ENCODE results near the gene ZBTB16.
A peak's percentile ranks its signal among the peaks of the same experiment; 100 is the strongest.

Gene ZBTB16

DNA sequence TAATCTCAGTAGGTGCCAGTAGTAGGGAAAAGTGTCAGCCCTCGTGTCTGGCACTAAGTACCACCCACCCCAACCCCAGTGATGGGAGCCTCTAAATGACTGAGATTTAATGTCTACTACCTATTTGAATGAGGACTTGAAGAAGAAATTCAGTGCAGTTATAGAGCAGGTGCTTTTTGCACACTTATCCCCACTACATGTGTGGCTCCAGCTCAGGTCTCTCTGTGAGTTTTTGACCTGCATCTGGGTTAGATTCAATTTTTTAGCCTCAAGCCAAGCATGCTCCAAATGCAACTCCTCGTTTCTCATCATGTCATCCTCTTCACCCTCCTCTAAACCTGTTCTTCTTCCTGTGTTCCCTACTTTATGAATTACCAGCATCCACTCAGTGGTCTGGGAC, 211.8 kb downstream of the ZBTB16 start:
- DNase-seq, result no peak

DNA sequence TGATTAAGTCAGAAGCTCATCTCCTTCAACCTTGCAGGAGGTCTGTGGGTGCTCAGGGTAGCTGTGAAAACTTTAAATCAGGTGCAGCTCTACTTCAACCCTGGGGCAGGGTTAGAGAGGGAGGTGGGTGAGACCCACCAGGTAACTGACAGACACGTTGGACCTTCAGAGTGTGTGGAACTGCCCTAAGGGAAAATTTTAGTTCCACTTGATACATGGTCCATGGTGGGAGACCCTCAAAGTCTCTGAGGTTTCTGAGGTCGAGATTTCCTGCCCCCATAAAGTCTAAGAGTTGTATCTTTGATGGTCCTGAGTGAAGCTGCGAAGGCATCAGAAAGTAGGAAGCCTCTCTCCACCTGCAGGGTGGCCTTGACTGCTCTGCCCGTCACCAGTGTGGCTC, 212.8 kb downstream of the ZBTB16 start:
- no peak for DNase-seq

DNA sequence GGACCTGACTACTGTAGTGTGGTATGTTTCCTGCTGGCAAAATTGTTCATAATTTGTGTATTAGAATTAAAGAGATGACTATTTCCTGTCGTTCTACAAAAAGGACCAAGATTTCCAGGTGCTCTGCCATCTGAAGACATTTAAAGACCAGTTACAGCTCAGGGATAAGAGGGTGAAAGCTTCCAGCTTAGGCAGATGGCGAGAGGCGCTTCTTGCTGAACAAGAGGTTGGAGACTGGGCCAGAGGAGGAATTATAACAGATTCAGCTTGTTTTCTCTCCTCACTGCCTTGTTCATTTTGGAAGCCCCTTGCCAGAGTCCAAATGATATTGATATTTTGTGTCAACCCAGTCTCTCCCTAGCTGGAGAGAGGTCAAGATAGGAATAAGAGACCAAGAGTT, 213.6 kb downstream of the ZBTB16 start:
- DNase-seq, result no peak

DNA sequence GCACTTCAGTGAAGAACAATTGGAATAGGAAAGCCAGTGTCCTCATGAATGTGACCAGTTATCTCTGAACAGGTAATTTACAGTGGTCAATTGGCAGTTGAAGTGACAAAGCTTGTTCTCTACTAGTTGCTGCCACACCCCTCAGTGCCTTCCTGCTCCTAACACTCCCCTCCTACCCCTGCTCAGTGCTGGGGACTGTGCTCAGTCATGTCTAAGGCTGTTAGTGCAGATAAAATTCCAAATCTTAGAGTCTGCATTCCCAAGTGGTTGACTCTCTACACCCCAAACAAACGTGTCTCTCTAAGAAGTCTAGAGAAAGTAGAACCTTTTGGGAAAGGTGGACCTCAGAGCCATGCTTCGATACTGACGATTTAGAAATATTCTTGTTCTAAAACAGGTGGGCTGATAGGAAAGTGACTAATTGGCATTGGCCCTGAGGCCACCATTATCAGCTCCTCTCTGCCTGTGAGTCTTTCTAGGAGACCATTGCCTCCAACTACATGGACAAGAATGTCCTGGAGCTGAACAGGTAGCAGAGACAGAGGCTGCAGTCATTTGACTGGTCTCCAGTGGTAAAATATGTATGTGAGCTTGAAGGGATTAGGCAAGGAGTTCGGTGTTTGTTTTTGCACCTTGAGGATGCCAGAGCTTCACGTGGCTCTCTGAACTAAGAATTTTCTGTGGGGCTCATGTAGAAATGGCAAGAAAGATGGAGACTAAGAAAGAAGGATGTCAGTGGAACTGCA, 214.6 kb downstream of the ZBTB16 start:
- DNase-seq, result no peak

DNA sequence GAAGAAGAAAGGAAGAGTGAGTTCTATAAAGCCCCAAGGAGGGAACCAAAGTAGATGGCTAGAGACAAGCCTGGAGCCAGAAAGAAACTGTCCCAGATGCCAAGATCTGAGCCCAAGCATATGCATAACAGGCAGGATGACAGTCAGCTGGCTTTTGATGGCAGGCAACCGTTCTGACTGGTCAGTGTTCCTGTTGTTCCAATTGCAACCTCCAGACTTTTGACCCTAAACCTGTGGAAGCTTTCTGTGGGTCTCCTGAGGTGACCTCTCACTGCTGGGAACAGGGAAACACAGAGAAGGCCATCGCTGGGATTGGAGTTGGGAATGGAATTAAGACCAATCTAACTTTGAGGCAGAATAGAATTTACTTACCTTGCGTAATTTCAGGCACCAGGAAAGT, 215.1 kb downstream of the ZBTB16 start:
- no peak for DNase-seq

DNA sequence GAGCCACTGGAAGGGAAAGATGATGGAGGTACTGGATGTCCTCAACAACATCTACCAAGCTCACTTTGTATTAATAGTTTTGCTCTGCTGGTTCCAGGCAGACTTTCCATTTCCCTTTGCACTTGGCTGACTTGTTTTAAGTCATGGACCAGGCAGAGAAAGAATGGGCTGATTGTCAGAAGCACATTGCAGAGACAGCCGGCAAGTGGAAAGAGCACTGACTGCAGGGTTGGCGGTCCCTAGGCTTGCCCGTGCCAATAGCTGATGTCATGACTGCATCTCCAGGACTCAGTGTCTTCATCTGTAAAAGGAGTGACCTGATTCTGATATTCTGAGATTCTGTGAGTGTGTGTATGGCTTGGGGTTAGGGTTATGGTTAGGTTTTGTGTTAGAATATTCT, 215.8 kb downstream of the ZBTB16 start:
- no peak for DNase-seq

DNA sequence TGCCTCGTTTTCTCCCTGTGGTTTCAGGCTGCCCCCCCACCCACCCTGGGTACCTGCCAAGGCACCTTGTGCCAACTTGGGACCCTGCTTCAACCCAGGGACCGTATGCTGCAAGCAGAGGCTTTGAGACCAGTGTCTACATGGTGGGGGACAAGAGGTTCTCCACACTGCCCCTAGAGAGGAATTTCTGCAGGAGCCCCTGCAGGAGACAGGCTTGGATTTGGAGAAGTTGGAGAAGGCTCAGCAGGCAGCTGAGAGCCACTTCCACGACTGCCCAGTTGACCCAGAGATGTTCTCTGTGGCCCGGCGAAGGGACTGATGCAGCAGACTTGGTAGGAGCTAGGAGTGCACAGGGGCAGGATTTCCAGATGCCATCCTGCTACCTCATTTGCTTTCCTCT, 216.6 kb downstream of the ZBTB16 start:
- no peak for DNase-seq

DNA sequence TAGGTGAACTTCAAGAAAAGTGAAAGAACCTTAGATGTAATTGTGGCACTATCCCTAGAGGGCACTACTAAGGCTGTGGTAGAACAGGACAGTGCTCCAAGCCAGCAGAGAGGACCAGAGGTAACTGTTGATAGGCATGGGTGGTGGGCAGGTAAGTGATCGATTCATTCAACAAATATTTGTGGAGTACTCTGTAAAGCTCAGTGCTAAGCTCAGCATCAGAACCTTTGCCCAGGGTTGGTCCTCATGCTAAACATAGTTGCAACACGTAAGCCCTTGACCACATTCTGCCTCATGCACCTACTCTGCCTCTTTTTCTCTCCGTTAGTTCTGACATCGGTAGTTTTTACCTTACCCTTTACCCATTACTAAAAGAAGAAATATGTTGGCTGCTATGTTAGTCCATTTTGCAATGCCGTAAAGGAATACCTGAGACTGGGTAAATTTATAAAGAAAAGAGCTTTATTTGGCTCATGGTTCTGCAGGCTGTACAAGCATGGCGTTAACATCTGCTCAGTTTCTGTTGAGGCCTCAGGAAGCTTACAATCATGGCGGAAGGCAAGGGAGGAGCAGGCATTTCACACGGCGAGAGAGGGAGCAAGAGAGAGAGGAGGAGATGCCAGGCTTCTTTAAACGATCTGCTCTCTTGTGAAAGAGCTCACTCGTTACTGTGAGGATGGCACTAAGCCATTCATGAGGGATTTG, 218.3 kb downstream of the ZBTB16 start:
- no peak for DNase-seq

DNA sequence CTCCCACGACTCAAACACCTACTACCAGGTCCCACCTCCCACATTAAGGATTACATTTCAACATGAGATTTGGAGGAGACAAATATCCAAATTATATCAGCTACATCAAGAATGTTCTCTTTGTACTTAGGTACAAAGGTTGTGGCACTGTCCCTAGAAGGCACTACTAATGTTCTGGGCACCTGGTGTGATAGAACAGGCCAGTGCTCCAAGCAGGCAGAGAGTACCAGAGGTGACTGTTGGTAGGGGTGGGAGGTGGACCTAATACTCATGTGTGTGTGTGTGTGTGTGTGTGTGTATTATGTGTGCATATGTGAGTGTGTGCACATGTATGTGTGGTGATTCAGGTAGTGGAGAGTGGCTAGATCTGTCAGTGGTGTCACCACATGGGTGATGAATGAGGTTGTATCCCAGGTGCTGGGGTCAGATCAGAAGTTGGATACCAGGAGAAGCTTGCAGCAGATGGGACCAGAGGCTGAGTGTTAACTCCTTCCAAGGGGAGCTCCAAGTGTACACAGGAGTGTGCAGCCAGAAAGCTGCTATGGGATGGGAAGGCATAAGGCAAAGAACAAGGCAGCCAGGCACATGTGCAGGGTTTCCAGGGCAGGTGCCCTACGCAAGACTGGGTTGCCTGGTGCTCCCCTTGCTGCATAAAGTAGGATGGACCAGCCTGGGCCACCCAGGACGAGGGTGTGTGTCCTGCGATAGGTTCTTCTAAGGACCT, 219.0 kb downstream of the ZBTB16 start:
- no peak for DNase-seq

DNA sequence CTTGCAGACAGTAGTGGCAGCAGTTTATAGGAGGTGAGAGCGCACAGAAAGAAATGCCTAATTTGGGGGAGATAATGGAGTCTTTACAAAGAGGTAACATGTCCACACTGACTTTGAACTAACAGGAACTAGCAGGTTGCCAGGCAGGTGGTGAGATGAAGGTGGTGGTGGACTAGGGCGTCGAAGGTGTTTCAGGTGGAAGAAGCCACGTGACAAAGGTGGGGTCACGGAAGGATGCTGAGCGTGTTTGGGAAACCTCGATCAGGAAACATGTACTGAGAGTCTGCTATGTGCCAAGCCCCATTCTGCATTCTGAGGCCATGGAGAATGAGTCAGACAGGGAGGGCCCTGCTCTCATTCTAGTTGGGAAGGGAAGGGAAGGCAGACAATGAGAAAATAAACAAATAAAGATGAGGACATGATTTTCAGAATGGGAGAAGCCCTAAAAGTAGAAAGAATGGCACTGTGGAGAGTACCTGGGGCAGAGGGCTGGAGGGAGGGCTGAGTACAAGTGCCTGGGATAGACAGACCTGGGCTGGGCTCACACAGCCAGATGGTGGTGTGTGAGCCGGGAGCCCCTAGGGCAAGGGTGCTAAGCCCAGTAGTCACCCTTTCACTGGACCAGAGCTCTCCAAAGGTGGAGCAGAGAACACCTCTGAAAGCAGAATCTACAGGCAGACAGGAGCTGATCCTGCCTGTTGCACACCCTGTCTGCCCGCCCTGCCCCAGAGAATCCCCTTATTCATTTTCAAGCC, 220.5 kb downstream of the ZBTB16 start:
- no peak for DNase-seq

DNA sequence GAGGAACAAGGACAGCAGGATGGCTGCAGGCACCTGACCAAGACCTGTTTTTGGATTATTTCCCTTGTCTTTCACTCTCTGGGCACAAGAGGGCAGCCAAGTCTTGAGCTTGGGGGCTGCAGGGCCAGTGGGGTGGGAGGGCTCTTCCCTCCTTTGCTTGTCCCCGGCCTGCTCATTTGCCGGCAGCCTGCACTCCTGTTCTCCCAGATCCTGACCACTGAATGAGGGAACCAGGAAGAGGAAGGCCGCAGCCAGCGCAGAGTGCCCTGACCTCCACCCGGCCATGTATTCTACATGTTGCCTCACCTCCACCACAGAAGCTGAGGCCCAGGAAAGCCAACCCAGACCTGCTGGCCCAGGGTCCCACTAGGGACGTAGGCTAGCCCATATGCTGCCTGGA, 221.2 kb downstream of the ZBTB16 start:
- DNase-seq, result peak; percentile 62

DNA sequence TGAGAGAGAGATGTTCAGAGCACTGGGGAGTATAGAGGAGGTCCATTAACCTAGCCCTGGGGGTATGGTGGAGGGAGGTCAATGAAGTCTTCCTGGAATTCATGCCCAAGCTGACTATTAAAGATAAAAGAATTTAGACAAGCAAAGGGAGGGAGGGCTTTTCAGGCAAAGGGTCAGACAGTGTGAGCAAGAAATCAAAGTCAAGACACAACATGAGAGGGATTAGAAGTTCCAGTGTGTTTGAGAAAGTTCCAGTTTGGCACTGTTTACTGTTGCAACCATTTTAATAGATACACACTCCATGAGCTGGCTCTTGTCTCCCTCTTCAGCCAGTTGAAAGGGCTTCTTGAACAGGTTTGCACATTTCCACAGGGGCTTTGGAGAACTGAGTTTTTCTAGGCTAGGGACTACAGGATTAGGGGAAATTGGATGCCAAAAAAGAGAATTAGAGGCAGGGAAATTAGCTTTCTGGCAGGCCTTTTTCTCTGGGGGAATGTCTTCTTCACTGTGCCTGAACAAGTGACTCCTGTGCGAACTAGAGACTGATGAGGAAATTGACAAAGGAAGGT, 222.0 kb downstream of the ZBTB16 start:
- no peak for DNase-seq

DNA sequence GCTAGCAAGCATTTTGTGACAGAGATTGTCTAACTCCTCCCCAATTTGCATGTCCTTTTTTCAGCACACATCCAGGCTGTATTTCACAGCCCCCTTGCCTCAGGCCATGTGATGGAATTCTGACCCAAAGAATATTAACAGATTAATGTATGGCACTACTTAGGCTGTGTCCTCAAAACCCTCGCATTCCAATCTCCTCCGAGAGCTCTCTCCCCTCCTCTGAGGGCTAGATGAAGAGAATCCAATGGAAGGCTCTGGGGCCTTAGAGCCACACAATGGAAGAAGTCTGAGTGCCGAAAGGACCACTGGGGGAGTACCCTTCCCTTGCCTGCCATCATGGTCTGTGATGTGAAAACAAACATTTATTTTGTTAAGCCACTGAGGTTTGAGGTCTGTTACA, 223.0 kb downstream of the ZBTB16 start:
- no peak for DNase-seq

DNA sequence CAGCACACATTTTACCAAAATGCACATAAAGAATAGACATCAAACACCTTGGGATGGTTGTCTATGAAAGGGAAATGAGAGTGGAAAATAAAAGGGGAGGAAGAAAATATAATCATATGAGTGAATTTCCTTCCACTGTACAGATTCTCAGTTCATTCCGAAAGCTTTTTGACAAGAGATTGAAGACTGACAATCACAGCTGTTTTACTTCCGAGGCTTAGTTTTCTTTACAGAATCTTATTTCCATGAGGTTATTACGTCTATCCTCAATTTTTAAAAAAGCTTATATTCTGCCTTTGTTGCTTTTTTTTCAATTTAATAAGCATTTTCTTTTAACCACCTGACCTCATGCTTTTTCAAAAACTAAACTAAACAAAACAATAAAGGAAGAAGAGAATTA, 223.9 kb downstream of the ZBTB16 start:
- DNase-seq, result no peak

DNA sequence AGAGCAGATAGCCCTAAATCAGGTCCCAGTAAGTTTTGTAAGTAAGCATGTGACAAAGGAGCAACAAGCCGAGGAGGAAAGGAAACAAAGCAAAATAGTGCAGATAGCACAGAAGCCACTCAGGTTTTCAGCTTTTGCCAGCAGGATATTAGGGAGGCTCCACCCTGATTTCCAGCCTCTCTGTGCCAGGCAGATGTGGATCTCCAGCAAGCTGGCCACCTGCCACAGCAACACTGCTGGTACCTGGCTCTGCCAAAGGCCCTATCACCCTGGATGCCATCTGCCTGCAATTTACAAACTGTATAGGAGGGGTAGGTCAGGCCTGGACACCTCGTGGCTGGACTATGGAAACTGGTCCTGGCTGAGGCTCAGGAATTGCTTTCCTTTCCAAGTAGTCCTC, 224.5 kb downstream of the ZBTB16 start:
- no peak for DNase-seq

DNA sequence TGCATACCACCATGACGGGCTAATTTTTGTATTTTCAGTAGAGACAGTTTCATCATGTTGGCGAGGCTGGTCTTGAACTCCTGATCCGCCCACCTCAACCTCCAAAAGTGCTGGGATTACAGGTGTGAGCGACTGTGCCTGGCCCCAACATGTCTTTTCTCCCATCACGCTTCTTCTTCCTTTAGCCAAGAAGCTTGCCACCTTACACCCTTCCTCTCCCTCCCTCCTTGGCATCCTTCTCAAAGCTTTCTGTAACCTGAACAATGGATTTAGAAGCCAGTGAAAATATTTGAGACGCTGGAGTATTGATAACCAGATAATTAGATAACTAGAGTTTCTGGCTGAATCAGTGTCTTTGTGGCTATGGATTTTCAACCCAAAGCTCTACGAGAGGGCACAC, 225.4 kb downstream of the ZBTB16 start:
- no peak for DNase-seq

DNA sequence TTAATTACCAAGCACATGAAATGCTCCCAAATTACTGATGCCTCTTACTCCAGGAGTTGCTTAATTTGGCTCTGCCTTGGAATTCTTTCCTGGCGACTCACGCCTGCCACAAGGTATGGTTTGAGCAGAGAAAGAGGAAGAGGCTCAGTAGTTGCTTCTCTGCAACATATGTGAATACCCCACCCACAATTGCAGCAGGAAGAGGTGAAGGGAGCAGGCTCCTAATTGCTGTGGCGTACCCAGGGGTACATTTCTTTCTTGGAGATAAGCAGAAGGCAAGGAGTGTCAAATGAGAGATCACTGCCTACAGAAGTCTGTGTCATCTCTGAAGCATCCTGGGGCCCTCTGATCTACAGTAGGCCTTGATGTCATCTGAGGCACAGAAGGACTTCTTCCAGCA, 226.1 kb downstream of the ZBTB16 start:
- no peak for DNase-seq

DNA sequence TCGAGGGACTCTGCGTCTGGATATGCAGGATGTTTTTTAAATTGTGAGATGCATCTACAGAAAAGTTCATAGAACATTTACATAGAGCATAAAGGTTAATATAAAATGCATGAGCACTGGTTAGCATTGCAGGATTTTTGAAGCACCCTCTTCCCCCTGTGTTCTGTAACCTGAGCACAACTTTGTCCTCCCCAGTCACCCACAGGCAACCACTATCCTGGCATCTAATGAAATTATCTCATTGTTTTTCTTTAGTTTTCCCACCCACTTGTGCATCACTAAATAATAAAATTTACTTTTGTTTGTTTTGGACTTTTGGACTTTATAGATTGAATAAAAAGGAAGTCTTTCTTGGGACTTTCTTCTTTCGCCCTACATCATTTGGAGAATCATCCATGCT, 226.7 kb downstream of the ZBTB16 start:
- no peak for DNase-seq

DNA sequence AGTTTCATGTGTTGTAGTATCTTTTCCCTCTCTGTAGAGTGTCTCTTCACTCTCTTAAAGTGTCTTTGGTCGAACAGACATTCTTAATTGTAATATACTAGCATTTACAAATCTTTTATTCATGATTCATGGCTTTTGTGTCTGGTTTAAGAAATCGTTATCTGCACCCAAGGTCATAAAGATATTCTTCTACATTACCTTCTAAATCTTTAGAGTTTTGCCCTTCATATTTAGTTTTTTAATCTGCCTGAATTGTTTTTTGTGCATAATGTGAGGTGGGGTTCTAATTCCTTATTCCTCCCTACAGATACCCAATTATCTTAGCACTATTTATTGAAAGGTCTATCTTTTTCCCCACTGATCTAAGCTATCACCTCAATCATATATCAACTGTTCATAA, 227.6 kb downstream of the ZBTB16 start:
- DNase-seq, result no peak

DNA sequence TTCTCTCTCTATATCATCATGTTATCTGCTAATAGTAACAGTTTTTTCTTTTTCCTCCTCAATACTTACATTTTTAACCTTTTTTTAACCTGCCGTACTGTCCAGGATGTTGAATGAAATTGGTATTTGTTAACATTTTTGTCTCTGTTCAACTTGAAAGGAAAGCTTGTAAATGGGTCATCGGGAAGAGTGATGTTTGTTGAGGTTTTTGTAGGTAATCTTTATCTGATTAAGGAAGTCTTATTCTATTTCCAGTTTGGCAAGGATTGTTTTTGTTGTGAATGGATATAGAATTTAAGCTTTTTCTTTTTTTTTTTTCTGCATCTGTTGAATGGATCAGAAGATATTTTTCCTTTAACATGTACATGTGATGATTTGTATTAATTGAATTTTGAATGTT, 228.6 kb downstream of the ZBTB16 start:
- DNase-seq, result no peak

DNA sequence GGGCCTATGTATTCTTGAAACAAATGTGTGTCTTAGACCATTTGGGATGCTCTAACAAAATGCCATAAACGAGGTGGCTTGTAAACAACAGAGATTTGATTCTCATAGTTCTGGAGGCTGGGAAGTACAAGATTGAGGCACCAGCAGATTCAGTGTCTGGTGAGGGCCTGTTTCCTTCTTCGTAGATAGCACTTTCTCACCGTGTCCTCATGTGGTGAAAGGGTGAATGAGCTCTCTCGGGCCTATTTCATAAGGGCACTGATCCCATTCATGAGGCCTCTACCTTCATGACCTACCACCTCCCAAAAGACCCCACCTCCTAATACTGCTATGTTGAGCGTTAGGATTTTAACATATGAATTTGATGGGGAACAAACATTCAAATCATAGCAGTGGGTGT, 230.3 kb downstream of the ZBTB16 start:
- no peak for DNase-seq

DNA sequence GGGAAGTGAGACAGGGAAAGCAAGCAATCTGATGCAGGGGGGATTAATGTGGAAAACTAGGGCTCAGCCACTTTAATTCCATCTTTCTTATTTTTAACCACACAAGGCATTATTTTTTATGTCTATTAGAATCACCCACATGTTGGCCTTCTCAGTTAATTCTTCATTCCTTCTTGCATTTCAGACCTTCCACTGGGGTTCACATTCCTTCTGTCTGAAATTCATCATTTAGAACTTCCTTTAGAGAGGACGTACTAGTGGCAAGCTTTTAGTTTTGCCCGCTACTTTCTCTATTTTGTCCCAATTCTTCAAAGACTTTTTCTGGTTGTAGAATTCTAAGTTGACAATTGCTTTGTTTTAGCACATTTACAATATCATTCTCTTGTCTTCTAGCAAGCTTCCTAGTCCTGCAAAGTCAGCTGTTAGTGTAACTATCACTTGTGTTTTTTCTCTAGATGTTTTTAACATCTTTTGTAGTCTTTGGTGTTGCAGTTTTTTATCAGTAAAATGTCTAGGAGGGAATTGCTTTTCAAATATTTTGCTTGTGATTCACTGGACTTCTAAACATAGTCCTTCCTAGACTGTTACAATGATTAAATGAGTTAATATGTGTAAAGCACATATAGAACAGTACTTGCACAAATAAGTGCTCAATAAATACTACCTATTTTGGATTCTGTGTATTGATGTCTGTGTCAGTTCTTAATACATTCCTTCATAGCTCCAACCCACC, 231.2 kb downstream of the ZBTB16 start:
- no peak for DNase-seq

All from NCI-H1417 treated with DMSO at 0.1 percent for 48 hours (cell line).